ENCODE measurements around the gene CPA5. TPM values are rescaled to one million over a fixed set of nuclear protein-coding genes. Genes with fewer than 3 reads are reported as not detected.

The CPA5 gene
- total RNA-seq, 4 donors from 2014 or later = not detected

DNA sequence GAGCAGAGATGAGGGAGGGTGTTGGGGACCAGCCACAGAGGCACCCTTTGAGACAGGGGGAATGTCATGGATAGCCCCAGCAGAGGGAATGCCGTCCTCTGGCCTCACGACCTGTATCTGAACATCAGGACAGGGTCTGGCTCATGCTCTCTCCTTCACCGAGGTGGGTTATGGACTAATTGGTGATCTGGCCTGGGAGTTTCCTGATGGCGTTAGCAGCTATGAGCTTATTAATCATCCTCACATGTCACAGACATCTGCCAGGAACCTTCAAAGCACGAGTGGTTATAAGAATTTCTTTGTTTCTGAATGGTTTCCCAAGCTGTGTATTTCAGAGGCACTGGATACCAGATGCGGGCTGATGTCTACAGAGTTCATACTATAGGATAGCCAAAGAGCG, 44.8 kb upstream of the CPA5 start:
- Histone ChIP-seq H3K9me3 (no peaks in the 10 kb centered on the region), H3K36me3 (no peaks in the 10 kb centered on the region), H3K4me1 (no peaks in the 10 kb centered on the region), H3K4me3 (no peak overlapping the region), H3K27ac (no peak overlapping the region), H3K27me3 (no peaks in the 10 kb centered on the region)
- TF ChIP-seq POLR2A (IDR thresholded peaks at IDR 0.05) = no peak
- TF ChIP-seq EP300 (IDR thresholded peaks at IDR 0.05) = no peak
- TF ChIP-seq, protein P1, sequence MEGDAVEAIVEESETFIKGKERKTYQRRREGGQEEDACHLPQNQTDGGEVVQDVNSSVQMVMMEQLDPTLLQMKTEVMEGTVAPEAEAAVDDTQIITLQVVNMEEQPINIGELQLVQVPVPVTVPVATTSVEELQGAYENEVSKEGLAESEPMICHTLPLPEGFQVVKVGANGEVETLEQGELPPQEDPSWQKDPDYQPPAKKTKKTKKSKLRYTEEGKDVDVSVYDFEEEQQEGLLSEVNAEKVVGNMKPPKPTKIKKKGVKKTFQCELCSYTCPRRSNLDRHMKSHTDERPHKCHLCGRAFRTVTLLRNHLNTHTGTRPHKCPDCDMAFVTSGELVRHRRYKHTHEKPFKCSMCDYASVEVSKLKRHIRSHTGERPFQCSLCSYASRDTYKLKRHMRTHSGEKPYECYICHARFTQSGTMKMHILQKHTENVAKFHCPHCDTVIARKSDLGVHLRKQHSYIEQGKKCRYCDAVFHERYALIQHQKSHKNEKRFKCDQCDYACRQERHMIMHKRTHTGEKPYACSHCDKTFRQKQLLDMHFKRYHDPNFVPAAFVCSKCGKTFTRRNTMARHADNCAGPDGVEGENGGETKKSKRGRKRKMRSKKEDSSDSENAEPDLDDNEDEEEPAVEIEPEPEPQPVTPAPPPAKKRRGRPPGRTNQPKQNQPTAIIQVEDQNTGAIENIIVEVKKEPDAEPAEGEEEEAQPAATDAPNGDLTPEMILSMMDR (IDR thresholded peaks at IDR 0.05) = no peak
- no peak for DNase-seq (ENCODE audit: low spot score in 2 of 2)
- WGBS, 2 donors = 85 to 89% methylated on average over 7 of the region's 7 CpGs

DNA sequence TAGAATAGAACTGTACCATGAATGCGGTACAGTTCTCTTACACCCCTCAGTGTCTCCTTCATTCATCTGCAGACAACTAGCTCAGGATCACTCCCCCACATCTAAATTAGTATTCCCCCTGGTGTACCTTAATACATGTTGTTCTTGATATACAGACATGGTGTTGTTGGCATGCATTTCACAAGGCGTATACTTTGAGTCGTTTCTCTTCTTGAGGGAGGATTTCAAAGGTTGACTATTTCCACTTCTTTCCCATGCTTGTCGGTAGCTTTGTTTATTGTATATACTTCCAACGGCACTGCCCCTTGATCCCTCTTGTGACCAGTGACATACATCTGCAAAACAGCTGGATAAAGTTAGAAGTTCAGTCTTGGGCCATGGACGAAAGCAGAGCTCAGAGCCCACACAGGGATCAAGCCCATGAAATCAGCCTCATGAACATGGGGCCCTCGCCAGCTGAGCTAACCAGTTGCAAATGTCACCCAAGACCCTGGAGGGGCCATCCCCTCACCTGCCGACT, 43.1 kb upstream of the CPA5 start:
- Histone ChIP-seq H3K27ac (no peak overlapping the region), H3K4me3 (no peak overlapping the region), H3K27me3 (no peaks in the 10 kb centered on the region), H3K4me1 (no peaks in the 10 kb centered on the region), H3K36me3 (no peaks in the 10 kb centered on the region), H3K9me3 (no peaks in the 10 kb centered on the region)
- WGBS, 2 donors = 66 to 69% methylated on average over 8 of the region's 8 CpGs
- DNase-seq (ENCODE audit: low spot score in 2 of 2) = no peak
- TF ChIP-seq POLR2A (IDR thresholded peaks at IDR 0.05) (no peak), EP300 (IDR thresholded peaks at IDR 0.05) (no peak)
- TF ChIP-seq, protein P1 (IDR thresholded peaks at IDR 0.05) = no peak

DNA sequence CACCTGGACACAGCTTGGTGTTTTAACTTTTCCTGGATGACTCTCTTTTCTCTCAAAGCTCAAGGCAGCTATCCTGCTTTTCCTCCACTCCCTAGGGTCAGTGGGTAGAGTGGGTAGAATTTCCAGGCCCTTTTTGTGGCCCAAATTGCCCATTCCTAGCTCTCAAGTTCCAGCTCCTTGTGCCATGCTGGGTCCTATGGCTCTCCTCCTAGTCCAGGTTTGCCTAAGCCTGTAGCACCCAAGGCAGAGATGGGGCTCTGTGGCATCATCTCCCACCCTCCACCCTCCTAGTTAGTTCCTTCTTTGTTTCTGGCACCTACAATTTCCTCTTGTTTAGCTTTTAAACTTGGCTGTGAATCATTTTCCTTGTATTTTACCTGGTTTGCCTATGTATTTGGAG, 42.0 kb upstream of the CPA5 start:
- no peaks in the 10 kb centered on the region for H3K9me3 ChIP-seq
- H3K27me3 ChIP-seq = no peaks in the 10 kb centered on the region
- H3K36me3 ChIP-seq = no peaks in the 10 kb centered on the region
- H3K4me1 ChIP-seq = no peaks in the 10 kb centered on the region
- no peak overlapping the region for H3K4me3 ChIP-seq
- no peak overlapping the region for H3K27ac ChIP-seq
- no peak for TF ChIP-seq EP300 (IDR thresholded peaks at IDR 0.05)
- no peak for DNase-seq (ENCODE audit: low spot score in 2 of 2)

DNA sequence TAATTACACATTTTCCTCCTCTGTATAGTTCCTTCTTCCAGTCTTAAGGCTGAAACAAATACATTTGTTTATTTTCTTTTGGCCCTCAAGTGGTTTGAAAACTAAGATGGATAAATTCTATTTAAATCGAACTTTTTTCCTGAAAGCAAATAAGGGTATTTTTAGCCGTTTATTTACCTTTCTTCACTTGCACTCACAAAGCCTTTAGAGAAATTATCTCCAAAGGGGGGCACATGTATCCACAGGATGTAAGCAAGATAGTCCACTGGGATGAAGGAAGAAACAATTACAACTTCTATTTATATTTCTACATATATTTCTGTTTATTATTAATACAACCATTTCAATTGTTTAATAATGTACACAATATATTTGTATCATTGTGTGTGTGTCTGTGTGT, 41.5 kb upstream of the CPA5 start:
- Histone ChIP-seq H3K36me3 (no peaks in the 10 kb centered on the region), H3K9me3 (no peaks in the 10 kb centered on the region), H3K27ac (no peak overlapping the region), H3K4me1 (no peaks in the 10 kb centered on the region), H3K4me3 (no peak overlapping the region), H3K27me3 (no peaks in the 10 kb centered on the region)
- TF ChIP-seq, protein P1 (IDR thresholded peaks at IDR 0.05) = no peak
- TF ChIP-seq EP300 (IDR thresholded peaks at IDR 0.05) (no peak), POLR2A (IDR thresholded peaks at IDR 0.05) (no peak)
- no peak for DNase-seq (ENCODE audit: low spot score in 2 of 2)
- 48 to 54% methylated on average over 2 of the region's 2 CpGs for WGBS, 2 donors

DNA sequence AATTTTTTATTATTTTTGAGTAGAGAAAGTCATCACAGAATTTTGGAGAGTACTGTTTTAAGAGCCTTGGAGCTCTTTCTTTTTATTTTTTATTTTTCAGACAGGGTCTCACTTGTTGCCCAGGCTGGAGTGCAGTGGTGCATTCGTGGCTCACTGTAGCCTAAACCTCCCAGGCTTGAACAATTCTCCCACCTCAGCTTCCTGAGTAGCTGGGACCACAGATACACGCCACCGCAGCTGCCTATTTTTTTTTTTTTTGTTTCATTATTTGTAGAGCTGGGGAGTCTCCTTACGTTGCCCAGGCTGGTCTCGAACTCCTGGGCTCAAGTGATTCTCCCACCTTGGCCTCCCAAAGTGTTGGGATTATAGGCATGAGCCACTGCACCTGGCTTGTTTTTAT, 41.1 kb upstream of the CPA5 start:
- no peak overlapping the region for H3K4me3 ChIP-seq
- 81 to 83% methylated on average over 5 of the region's 5 CpGs for WGBS, 2 donors
- no peaks in the 10 kb centered on the region for H3K36me3 ChIP-seq
- no peak overlapping the region for H3K27ac ChIP-seq
- H3K4me1 ChIP-seq = no peaks in the 10 kb centered on the region
- no peak for DNase-seq (ENCODE audit: low spot score in 2 of 2)
- no peaks in the 10 kb centered on the region for H3K27me3 ChIP-seq
- TF ChIP-seq EP300 (IDR thresholded peaks at IDR 0.05) = no peak
- TF ChIP-seq POLR2A (IDR thresholded peaks at IDR 0.05) = no peak
- no peaks in the 10 kb centered on the region for H3K9me3 ChIP-seq

DNA sequence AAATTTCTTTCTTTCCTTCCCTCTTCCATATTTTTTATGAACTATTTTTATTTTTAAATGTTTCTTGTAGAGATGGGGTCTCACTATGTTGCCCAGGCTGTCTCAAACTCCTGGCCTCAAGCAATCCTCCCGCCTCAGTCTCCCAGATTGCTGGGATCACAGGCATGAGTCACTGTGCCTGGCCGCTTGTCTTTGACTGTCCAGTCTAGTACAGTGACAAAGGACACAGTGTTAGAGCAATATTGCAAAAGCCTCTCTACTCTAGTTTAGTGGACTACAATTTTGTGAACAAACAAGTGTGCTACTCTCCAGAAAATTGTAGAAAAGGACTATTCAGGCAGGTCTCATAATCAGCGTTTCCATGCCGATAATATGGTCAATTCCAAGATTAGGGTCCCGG, 40.6 kb upstream of the CPA5 start:
- 58 to 65% methylated on average over 5 of the region's 5 CpGs for WGBS, 2 donors
- TF ChIP-seq POLR2A (IDR thresholded peaks at IDR 0.05) = no peak
- no peak for TF ChIP-seq EP300 (IDR thresholded peaks at IDR 0.05)
- TF ChIP-seq, protein P1 (IDR thresholded peaks at IDR 0.05) = no peak
- Histone ChIP-seq H3K36me3 (no peaks in the 10 kb centered on the region), H3K4me1 (no peaks in the 10 kb centered on the region), H3K9me3 (no peaks in the 10 kb centered on the region), H3K4me3 (no peak overlapping the region), H3K27me3 (no peaks in the 10 kb centered on the region), H3K27ac (no peak overlapping the region)
- DNase-seq (ENCODE audit: low spot score in 2 of 2) = no peak

Measured in tibial nerve (tissue), 4 donors.